GM19455 (cell line): ENCODE measurements around the gene TCTN3.
"Not testable (repeated sequence)": the region's sequence is repeated elsewhere in the genome, so short reads cannot be mapped to it uniquely, and the experiment has no call there.

Source experiments
- ATAC-seq: cut with Tn5 transposase; IDR thresholded peaks from one replicate; pipeline ENCODE4 v1.9.1; 2021; ENCODE audit not compliant: unreplicated experiment

Gene TCTN3

DNA sequence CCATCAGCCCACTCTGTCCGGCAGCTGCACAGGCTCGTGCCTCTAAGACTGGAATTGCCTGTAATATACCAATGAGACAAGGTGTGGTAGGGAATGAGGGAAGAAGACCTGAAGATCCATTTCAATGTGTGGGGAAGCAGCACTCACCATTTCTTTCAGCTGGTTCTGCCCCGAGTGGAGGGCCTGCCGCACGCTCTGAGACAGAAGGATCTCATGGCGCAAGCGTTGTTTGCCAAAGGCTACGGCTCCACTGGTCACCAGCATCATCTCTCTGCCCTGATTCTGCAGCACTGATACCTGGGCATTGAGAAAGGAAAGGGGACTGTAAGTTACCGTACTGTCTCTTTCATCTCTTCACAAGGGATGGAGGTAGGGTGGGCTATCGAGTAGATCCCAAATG lies 56.6 kb downstream of the TCTN3 start:
- no peak for ATAC-seq

DNA sequence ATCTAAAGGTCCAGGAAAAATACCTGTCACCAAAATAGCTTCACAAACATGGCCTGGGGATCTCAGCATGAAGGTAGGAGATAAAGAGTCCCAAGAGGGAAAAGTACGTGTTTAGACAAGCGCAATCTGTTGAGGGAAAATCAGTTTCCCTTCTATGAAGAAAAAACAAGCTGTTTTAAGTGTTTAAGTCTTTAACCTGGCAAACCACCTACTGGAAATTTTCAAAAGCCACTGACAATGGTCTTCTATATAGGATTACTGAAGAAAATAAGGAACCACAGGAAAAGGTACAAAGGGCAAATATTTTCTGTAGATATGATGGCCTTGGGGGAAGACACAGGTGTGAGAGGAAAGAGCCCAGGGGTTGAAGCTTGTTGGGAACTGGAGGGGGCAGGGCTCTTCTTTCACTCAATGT lies 58.4 kb downstream of the TCTN3 start:
- no peak for ATAC-seq

DNA sequence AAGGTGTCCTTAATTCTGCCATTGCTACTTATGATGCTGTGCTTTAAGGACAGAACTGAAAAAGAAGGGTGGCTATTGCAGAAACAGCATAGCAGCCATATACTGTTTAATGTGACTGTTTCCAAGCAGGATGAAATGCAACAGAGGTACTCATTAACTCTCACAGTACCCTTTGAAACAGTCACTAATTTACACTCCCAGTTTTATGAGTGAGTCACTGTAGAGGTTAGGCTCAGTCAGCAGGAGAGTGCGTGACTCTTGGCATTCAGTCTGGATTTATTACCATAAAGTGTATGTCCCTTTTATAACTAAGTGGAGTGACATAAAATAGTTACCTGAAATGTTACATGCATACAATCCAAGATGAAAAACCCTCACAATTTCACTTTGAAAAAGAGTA lies 64.9 kb downstream of the TCTN3 start:
- no peak for ATAC-seq

DNA sequence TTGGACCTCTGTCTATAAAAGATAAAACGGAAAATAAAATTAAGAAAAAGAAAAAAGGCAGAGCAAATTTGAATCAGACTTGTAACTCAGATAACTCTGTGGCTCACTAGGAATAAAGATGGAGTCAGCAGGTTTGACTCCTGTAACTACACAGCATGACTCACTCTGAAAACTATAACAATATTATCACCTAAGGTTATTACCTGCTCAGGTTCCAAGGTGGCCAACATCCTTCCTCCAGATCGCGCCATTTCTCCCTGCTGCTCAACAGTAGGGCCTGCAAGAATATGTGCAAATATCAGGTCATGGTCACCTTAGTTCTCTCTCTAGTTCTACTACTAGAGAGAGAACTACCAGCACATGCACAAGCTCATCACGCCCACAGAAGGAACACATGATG lies 67.2 kb downstream of the TCTN3 start:
- ATAC-seq = no peak

DNA sequence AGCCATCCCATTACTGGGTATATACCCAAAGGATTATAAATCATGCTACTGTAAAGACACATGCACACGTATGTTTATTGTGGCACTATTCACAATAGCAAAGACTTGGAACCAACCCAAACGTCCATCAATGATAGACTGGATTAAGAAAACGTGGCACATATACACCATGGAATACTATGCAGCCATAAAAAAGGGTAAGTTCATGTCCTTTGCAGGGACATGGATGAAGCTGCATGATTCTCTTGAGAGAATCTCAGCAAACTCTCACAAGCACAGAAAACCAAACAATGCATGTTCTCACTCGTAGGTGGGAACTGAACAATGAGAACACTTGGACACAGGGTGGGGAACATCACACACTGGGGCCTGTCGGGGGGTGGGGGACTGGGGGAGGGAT lies 73.3 kb downstream of the TCTN3 start:
- not testable (repeated sequence) for ATAC-seq

DNA sequence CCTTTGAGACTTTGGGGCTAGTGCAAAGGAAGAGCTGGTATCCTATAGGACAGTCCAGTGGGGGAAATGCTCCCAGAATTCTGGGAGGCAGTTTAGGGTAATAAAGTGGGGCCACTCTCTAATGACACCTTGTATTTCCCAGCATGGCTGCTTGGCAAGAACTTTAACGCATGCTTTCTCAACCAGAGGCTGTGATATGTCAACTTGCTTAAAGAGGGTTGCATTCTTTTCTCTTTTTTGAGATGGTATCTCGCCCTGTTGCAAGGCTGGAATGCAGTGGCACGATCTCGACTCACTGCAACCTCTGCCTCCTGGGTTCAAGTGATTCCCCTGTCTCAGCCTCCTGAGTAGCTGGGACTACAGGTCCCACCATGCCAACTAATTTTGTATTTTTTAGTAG lies 75.6 kb downstream of the TCTN3 start:
- ATAC-seq = no peak

DNA sequence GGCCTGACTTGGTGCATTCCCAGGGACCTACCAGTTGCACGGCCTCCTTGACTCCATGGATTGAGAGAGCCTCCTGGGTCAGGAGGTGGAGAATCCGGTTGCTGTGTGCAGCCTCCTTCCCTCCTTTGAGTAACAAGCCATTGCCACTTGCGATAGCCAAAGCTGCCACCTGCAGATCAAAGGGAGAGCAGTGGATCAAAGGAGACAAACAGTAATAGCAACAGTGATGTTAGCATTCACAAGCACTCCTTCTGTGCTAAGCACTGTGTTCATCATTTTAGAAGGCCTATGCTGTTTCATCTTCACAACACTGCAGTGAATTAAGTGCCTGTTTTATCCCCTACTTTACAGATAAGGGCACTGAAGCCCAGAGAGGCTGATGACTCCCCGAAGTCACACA lies 77.3 kb downstream of the TCTN3 start:
- no peak for ATAC-seq
